Thoracic aorta (tissue), 2 donors: ENCODE measurements around the gene FAM221B. TPM values are rescaled to one million over a fixed set of nuclear protein-coding genes. Genes with fewer than 3 reads are reported as not detected.

ENCODE experiments used
- ATAC-seq: fragments of 150-250 bp; one replicate; pipeline ENCODE4 v1.8.0; 2017; ENCODE audit warnings: low read depth; ENCODE audit not compliant: insufficient number of reproducible peaks, low FRiP score
- DNase-seq: peaks from one replicate; pipeline ENCODE4 v3.0.0-alpha.2; 2020; ENCODE audit warnings: low spot score
- H3K27ac ChIP-seq, 2 donors: fragments of 200-600 bp; sonication (generic); 1 replicate in 1 of 2; 2 replicates in 1 of 2; pipeline ENCODE4 v1.5.1; 2016; ENCODE audit warnings: mild to moderate bottlenecking in 2 of 2, moderate library complexity in 2 of 2
- H3K27me3 ChIP-seq: fragments of 200-600 bp; sonication (generic); replicated peaks from 2 replicates; pipeline ENCODE4 v1.6.0; 2016; ENCODE audit warnings: mild to moderate bottlenecking; ENCODE audit not compliant: insufficient read depth
- H3K36me3 ChIP-seq: fragments of 200-600 bp; sonication (generic); one replicate; pipeline ENCODE4 v1.5.1; 2016
- H3K4me1 ChIP-seq, 2 donors: fragments of 200-600 bp; sonication (generic); 1 replicate in 1 of 2; 2 replicates in 1 of 2; pipeline versions ENCODE4 v1.5.1 to v1.6.0; 2016; ENCODE audit warnings: low read depth in 2 of 2, mild to moderate bottlenecking in 1 of 2; ENCODE audit not compliant: control insufficient read depth in 1 of 2
- H3K4me3 ChIP-seq: fragments of 200-600 bp; sonication (generic); 2 replicates; pipeline ENCODE4 v1.5.1; 2016; ENCODE audit warnings: mild to moderate bottlenecking
- H3K9me3 ChIP-seq: fragments of 200-600 bp; sonication (generic); 2 replicates; pipeline ENCODE4 v1.5.1; 2016
- total RNA-seq, 2 donors: library from RNA; depleted of rRNA; stranded (reverse); fragments of >200 nt; gene quantifications; one replicate each; pipeline versions ENCODE4 v1.1.0 to v1.2.3, GENCODE V29; 2016
- TF ChIP-seq, protein P1 (sequence below): fragments of 200-600 bp; sonication (generic); IDR thresholded peaks from one replicate; pipeline ENCODE4 v1.5.1; 2019; ENCODE audit warnings: antibody characterized with exemption

FAM221B gene
- total RNA-seq, 2 donors from 2014 or later = not detected

DNA sequence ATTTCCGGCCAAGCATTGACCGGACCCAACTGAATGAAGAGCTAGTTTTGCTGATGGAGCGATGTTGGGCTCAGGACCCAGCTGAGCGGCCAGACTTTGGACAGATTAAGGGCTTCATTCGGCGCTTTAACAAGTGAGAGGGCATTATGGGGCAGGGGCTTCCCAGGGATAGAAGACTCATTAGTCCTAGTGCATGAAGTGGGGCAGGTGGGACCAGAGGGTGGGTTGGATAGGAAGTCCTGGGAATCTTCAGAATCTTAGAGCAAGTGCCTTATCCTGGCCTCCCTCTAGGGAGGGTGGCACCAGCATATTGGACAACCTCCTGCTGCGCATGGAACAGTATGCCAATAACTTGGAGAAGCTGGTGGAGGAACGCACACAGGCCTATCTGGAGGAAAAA, 22.4 kb downstream of the FAM221B start:
- peaks cover 43% of the 10 kb centered on the region for H3K36me3 ChIP-seq
- ATAC-seq (no peak), DNase-seq (no peak)
- H3K4me1 ChIP-seq = peaks cover 2 to 5% of the 10 kb centered on the region in 2 donors
- no peaks in the 10 kb centered on the region for H3K27me3 ChIP-seq
- no peak overlapping the region for H3K4me3 ChIP-seq
- no peaks in the 10 kb centered on the region for H3K9me3 ChIP-seq
- TF ChIP-seq, protein P1, sequence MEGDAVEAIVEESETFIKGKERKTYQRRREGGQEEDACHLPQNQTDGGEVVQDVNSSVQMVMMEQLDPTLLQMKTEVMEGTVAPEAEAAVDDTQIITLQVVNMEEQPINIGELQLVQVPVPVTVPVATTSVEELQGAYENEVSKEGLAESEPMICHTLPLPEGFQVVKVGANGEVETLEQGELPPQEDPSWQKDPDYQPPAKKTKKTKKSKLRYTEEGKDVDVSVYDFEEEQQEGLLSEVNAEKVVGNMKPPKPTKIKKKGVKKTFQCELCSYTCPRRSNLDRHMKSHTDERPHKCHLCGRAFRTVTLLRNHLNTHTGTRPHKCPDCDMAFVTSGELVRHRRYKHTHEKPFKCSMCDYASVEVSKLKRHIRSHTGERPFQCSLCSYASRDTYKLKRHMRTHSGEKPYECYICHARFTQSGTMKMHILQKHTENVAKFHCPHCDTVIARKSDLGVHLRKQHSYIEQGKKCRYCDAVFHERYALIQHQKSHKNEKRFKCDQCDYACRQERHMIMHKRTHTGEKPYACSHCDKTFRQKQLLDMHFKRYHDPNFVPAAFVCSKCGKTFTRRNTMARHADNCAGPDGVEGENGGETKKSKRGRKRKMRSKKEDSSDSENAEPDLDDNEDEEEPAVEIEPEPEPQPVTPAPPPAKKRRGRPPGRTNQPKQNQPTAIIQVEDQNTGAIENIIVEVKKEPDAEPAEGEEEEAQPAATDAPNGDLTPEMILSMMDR = no peak
- no peak overlapping the region for H3K27ac ChIP-seq

DNA sequence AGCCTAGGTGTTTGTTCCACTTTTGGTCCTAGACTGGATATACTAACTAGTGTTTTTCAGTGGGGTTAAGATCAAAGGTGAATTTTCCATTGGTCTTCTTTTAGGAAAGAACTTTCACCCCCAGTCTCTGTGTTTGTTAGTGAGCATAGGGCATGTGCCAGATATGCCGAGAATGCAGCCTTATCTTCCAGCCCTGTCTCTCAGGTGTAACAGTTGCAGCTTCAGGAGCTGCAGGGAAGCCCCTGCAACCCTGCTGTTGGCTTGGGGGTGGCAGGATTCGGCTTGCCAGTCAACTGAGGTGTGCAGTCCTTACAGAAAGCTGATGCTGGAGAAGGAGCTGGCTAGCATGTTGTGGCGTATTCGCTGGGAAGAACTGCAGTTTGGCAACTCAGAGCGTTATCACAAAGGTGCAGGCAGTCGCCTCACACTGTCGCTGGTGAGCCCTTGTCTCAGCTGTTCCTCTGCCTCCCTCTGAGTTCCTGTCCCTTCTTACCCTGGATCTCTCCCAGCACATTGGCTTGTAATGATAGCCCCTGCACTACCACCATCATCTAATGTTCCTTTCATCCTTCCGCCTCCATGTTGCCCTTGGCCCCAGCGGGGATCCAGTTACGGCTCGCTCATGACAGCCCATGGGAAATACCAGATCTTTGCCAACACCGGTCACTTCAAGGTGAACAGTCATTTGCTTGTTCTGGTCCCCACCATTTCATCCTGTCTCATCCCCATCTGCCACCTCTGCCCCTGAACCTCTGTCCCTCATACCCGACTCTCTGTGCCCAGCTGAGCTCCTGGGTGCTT, 27.0 kb downstream of the FAM221B start:
- Histone ChIP-seq H3K27me3 (no peaks in the 10 kb centered on the region), H3K4me3 (no peak overlapping the region), H3K27ac (no peak overlapping the region), H3K9me3 (no peaks in the 10 kb centered on the region), H3K36me3 (peaks cover 22% of the 10 kb centered on the region), H3K4me1 (peaks cover 4 to 8% of the 10 kb centered on the region in 2 donors)
- ATAC-seq (no peak), DNase-seq (no peak)
- TF ChIP-seq, protein P1 = no peak

DNA sequence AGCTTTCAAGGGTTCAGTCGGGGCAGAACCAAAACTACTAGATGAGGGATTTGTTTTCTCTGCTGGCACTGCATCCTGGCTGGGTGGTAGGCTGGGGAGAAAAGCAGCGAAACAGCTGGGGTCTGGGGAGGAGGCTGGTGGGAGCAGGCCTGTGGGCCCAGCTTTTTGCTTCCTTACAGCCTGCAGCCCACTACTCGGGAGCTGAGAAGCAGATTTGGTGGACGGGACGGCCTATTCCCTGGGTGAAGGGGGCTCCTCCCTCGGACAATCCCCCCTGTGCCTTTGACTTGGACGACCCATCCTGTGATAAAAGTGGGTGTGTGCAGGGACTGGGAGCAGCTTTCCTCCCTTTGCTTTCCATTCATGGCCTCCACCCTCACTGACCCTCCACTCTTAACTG, 28.0 kb downstream of the FAM221B start:
- TF ChIP-seq, protein P1 = no peak
- no peak for ATAC-seq
- peaks cover 12% of the 10 kb centered on the region for H3K36me3 ChIP-seq

DNA sequence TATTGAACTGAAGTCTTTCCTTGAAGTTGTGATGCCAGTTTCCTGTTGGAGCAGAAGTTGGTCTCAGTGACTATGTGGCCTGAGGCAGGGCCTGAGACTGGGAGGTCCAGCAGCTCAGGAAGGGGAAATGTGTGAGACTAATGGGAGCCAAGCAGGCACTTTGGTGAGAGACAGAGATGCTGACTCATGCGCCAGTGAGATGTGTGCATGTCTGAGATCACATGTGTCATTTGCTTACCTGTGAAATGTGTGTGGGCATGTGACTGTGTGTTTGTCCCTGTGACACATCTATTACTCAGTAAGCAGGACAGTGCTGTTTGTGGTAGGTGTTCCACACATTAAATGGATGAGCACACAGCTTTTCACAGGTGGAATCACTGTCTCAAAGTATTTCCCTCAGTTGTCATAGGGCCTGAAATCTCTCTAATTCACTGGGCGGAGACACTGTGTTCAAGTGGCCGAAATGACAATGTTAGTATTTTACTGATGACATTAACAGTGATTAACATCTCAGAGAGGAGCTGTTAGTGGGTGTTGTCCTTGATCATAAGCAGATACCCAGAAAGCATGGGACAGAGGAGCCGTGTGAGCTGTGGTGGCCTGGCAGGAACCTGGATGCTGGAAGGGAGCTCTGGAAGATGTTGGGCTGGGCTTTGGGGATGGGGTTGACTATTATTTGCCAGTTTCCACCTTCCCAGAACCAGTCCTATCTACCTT, 29.7 kb downstream of the FAM221B start:
- Histone ChIP-seq H3K27ac (no peak overlapping the region), H3K36me3 (peaks cover 7% of the 10 kb centered on the region), H3K4me3 (no peak overlapping the region), H3K27me3 (no peaks in the 10 kb centered on the region), H3K9me3 (no peaks in the 10 kb centered on the region), H3K4me1 (peaks cover 14 to 28% of the 10 kb centered on the region in 2 donors)
- TF ChIP-seq, protein P1 = no peak
- ATAC-seq = no peak
- no peak for DNase-seq

More for the DNA sequence above, 28.0 kb downstream of the FAM221B start:
- H3K27ac ChIP-seq = no peak overlapping the region
- no peaks in the 10 kb centered on the region for H3K27me3 ChIP-seq
- no peak for DNase-seq
- no peak overlapping the region for H3K4me3 ChIP-seq
- H3K4me1 ChIP-seq = peaks cover 4 to 11% of the 10 kb centered on the region in 2 donors
- no peaks in the 10 kb centered on the region for H3K9me3 ChIP-seq

DNA sequence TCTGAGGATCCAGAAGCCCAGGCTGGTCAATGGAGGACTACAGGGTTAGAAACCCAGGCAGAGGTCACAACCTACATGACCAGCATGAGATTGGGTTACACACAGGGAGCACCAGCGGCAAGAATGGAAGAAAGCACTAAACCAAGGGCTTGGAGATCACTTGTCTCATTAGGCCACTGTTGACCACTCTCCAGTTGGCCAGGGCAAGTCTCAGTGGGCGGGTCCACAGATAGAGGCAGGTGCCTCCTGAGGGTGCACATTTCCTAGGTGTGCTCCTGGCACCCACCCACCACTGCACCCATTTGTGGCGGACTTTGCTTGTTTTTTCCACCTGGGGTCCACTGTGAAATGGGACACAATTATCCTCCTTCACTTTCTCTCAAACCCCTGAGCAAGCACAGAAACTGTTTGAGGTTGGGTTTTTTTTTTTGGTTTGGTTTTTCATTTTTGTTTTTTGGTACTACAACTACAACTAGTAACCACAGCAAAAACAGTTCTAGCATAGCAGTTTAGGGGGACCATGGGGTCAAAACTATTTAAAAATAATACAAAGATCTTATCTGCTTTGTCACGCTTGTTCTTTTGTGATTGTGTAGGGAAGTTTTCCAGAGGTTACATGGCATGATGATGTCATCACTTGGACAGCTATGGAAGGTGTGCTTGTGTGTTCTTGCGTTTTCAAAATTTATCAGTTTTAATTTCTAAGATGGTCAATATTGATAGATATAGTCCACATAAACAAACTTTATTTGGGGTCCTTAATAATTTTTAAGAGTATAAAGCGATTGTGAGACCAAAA, 31.0 kb downstream of the FAM221B start:
- ATAC-seq = no peak
- H3K27me3 ChIP-seq = no peaks in the 10 kb centered on the region
- DNase-seq = no peak
- H3K27ac ChIP-seq = peak overlapping the region in 1 of 2 donors; percentile 5
- H3K9me3 ChIP-seq = no peaks in the 10 kb centered on the region
- H3K4me1 ChIP-seq = peaks cover 17 to 41% of the 10 kb centered on the region in 2 donors
- TF ChIP-seq, protein P1 = no peak
- no peak overlapping the region for H3K4me3 ChIP-seq
- H3K36me3 ChIP-seq = peaks cover 7% of the 10 kb centered on the region
